ENCODE data around the gene HAPLN3. TPM values are rescaled to one million over a fixed set of nuclear protein-coding genes. Genes with fewer than 3 reads are reported as not detected.

The HAPLN3 gene
- total RNA-seq, 6 experiments from 2014 or later, result 0.12 to 1.2 (median 0.25) TPM; not detected in 1

- H3K27me3 ChIP-seq, result no peaks in the 10 kb centered on the region
- intact Hi-C loops (cut with DNase I), result no loop called here
- no peaks in the 10 kb centered on the region for H3K4me1 ChIP-seq
- whole genome bisulfite sequencing (ENCODE audit: insufficient coverage, low coverage, low lambda C conversion rate, missing lambda C conversion rate), result no CpG with 5 or more reads among the region's 4 CpGs
- H3K9me3 ChIP-seq, result no peaks in the 10 kb centered on the region
- TF ChIP-seq CTCF (IDR thresholded peaks at IDR 0.05) (no peak), POLR2A (IDR thresholded peaks at IDR 0.05) (no peak)
- ATAC-seq (no peak), DNase-seq (no peak)
- no peak overlapping the region for H3K4me3 ChIP-seq
- H3K36me3 ChIP-seq, result no peaks in the 10 kb centered on the region
- H3K27ac ChIP-seq, result no peak overlapping the region
Observed at GRCh38 chr15:88842156-88842555, 53.2 kb downstream of the HAPLN3 start.

GRCh38 chr15:88841236-88841635, 54.1 kb downstream of the HAPLN3 start:
- H3K4me3 ChIP-seq, result no peak overlapping the region
- intact Hi-C loops (cut with DNase I), result no loop called here

GRCh38 chr15:88839961-88840360, 55.4 kb downstream of the HAPLN3 start:
- Histone ChIP-seq H3K27me3 (no peaks in the 10 kb centered on the region), H3K4me1 (no peaks in the 10 kb centered on the region), H3K9me3 (no peaks in the 10 kb centered on the region), H3K4me3 (no peak overlapping the region), H3K36me3 (no peaks in the 10 kb centered on the region), H3K27ac (no peak overlapping the region)
- DNase-seq, result no peak
- no peak for TF ChIP-seq POLR2A (IDR thresholded peaks at IDR 0.05)
- TF ChIP-seq CTCF (IDR thresholded peaks at IDR 0.05), result no peak
- WGBS (ENCODE audit: insufficient coverage, low coverage, low lambda C conversion rate, missing lambda C conversion rate), result 93% methylated on average over 3 of the region's 16 CpGs
- no peak for ATAC-seq
- intact Hi-C loops (cut with DNase I), result no loop called here

More at GRCh38 chr15:88841236-88841635, 54.1 kb downstream of the HAPLN3 start:
- Histone ChIP-seq H3K27ac (no peak overlapping the region), H3K4me1 (no peaks in the 10 kb centered on the region), H3K9me3 (no peaks in the 10 kb centered on the region), H3K27me3 (no peaks in the 10 kb centered on the region), H3K36me3 (no peaks in the 10 kb centered on the region)
- DNase-seq (no peak), ATAC-seq (no peak)
- WGBS (ENCODE audit: insufficient coverage, low coverage, low lambda C conversion rate, missing lambda C conversion rate), result 70% methylated on average over 1 of the region's 1 CpG
- no peak for TF ChIP-seq CTCF (IDR thresholded peaks at IDR 0.05)
- TF ChIP-seq POLR2A (IDR thresholded peaks at IDR 0.05), result no peak

- intact Hi-C loops (cut with DNase I), result no loop called here
- H3K4me3 ChIP-seq, result no peak overlapping the region
- ATAC-seq, result no peak
- no peaks in the 10 kb centered on the region for H3K9me3 ChIP-seq
- 80% methylated on average over 1 of the region's 3 CpGs for WGBS (ENCODE audit: insufficient coverage, low coverage, low lambda C conversion rate, missing lambda C conversion rate)
- no peaks in the 10 kb centered on the region for H3K27me3 ChIP-seq
- DNase-seq, result no peak
- no peak overlapping the region for H3K27ac ChIP-seq
- H3K4me1 ChIP-seq, result no peaks in the 10 kb centered on the region
- H3K36me3 ChIP-seq, result no peaks in the 10 kb centered on the region
- TF ChIP-seq POLR2A (IDR thresholded peaks at IDR 0.05), result no peak
- TF ChIP-seq CTCF (IDR thresholded peaks at IDR 0.05), result no peak
Observed at GRCh38 chr15:88839146-88839545, 56.2 kb downstream of the HAPLN3 start.

- intact Hi-C loops (cut with DNase I), result no loop called here
- TF ChIP-seq CTCF (IDR thresholded peaks at IDR 0.05), result no peak
- no peak for TF ChIP-seq POLR2A (IDR thresholded peaks at IDR 0.05)
- H3K4me1 ChIP-seq, result no peaks in the 10 kb centered on the region
- ATAC-seq (no peak), DNase-seq (no peak)
- H3K9me3 ChIP-seq, result no peaks in the 10 kb centered on the region
- H3K4me3 ChIP-seq, result no peak overlapping the region
- no peaks in the 10 kb centered on the region for H3K36me3 ChIP-seq
- 45% methylated on average over 2 of the region's 18 CpGs for WGBS (ENCODE audit: insufficient coverage, low coverage, low lambda C conversion rate, missing lambda C conversion rate)
- H3K27ac ChIP-seq, result no peak overlapping the region
- H3K27me3 ChIP-seq, result no peaks in the 10 kb centered on the region
Observed at GRCh38 chr15:88838667-88839066, 56.7 kb downstream of the HAPLN3 start.
